ENCODE results near the gene PGLYRP2. TPM values are rescaled to one million over a fixed set of nuclear protein-coding genes. Genes with fewer than 3 reads are reported as not detected.
"Not testable (repeated sequence)": the region's sequence is repeated elsewhere in the genome, so short reads cannot be mapped to it uniquely, and the experiment has no call there.

PGLYRP2 gene
- total and polyA plus RNA-seq, 9 of the 15 experiments (the other 6 are each of a cell fraction or from before 2014, with no cell fraction given): not detected

- in situ Hi-C loops (cut with MboI); H3K9ac ChIP-seq (ENCODE audit: insufficient read depth in 1 of 2, low read depth in 2 of 2, low read length in 2 of 2); DNase-seq (ENCODE audit: extremely low read depth in 1 of 4, low spot score in 3 of 4); intact Hi-C loops (cut with micrococcal nuclease); H3K4me2 ChIP-seq (ENCODE audit: insufficient read depth, low read length); H3K4me1 ChIP-seq (replicated peaks in 1 of 2; ENCODE audit: control insufficient read depth in 2 of 2, insufficient read depth in 2 of 2, low read length in 2 of 2); H3K36me3 ChIP-seq (ENCODE audit: control insufficient read depth, insufficient read depth, low read length); FAIRE-seq; H3K27ac ChIP-seq (ENCODE audit: extremely low read depth, low read depth, low read length); ATAC-seq; BruUV-seq (replicated peaks); H3K9me3 ChIP-seq (replicated peaks; ENCODE audit: control insufficient read depth, insufficient read depth, low read depth, low read length); H3K9me1 ChIP-seq (ENCODE audit: control insufficient read depth, insufficient read depth, low read length); H3K27me3 ChIP-seq (ENCODE audit: control insufficient read depth in 2 of 2, insufficient read depth in 2 of 2, low read length in 2 of 2); H4K20me1 ChIP-seq (replicated peaks; ENCODE audit: control insufficient read depth, insufficient read depth, low read length); H3K79me2 ChIP-seq (ENCODE audit: control insufficient read depth, insufficient read depth, low read length); H2AFZ ChIP-seq (ENCODE audit: low read depth, low read length); H3K4me3 ChIP-seq; CTCF ChIA-PET (ENCODE audit: low intra/inter-chr PET ratio): not testable (repeated sequence)
- POLR2A ChIA-PET: interaction anchor here (0.6 kb wide), 1 partner anchor 643 kb away, joined by 3 read pairs; no protein-coding TSS in a partner anchor
- 29% methylated on average over 5 of the region's 5 CpGs for WGBS (ENCODE audit: insufficient coverage, low coverage, missing lambda C conversion rate)
Measured at GRCh38 chr19:15485768-15486167, 6.5 kb upstream of the PGLYRP2 start.

- H3K4me1 ChIP-seq (replicated peaks in 1 of 2; ENCODE audit: control insufficient read depth in 2 of 2, insufficient read depth in 2 of 2, low read length in 2 of 2); in situ Hi-C loops (cut with MboI); H3K4me2 ChIP-seq (ENCODE audit: insufficient read depth, low read length); H3K9me3 ChIP-seq (replicated peaks; ENCODE audit: control insufficient read depth, insufficient read depth, low read depth, low read length); H3K79me2 ChIP-seq (ENCODE audit: control insufficient read depth, insufficient read depth, low read length); DNase-seq (ENCODE audit: extremely low read depth in 1 of 4, low spot score in 3 of 4); FAIRE-seq; H3K9me1 ChIP-seq (ENCODE audit: control insufficient read depth, insufficient read depth, low read length); BruUV-seq (replicated peaks); intact Hi-C loops (cut with micrococcal nuclease); H4K20me1 ChIP-seq (replicated peaks; ENCODE audit: control insufficient read depth, insufficient read depth, low read length); H3K36me3 ChIP-seq (ENCODE audit: control insufficient read depth, insufficient read depth, low read length); H3K27ac ChIP-seq (ENCODE audit: extremely low read depth, low read depth, low read length); H3K9ac ChIP-seq (ENCODE audit: insufficient read depth in 1 of 2, low read depth in 2 of 2, low read length in 2 of 2); ATAC-seq; H2AFZ ChIP-seq (ENCODE audit: low read depth, low read length); H3K4me3 ChIP-seq: not testable (repeated sequence)
- ChIA-PET POLR2A (interaction anchor here (0.6 to 1.2 kb wide), 3 partner anchors 13 to 62 kb away, joined by 3 to 5 read pairs (median 3); no protein-coding TSS in a partner anchor), CTCF (ENCODE audit: low intra/inter-chr PET ratio) (interaction anchor here (0.6 kb wide), 1 partner anchor 27 kb away, joined by 3 read pairs; no protein-coding TSS in a partner anchor)
- peaks cover 0 to 21% of the 10 kb centered on the region in 2 experiments; a peak in 2 of 5 replicates for H3K27me3 ChIP-seq (ENCODE audit: control insufficient read depth in 2 of 2, insufficient read depth in 2 of 2, low read length in 2 of 2)
- 0% methylated on average over 7 of the region's 7 CpGs for WGBS (ENCODE audit: insufficient coverage, low coverage, missing lambda C conversion rate)
Measured at GRCh38 chr19:15480996-15481395, 1.7 kb upstream of the PGLYRP2 start.
